Adipose tissue (tissue), 3 donors: ENCODE data around the gene SIPA1L3. TPM values are rescaled to one million over a fixed set of nuclear protein-coding genes. Genes with fewer than 3 reads are reported as not detected.

ENCODE experiments used
- H3K27ac ChIP-seq: one replicate; pipeline ENCODE4 v1.5.1; 2013; ENCODE audit warnings: low read depth, low read length
- WGBS, 3 donors: extraction: QIAGEN DNeasy Blood & Tissue Kit; methylation state at CpG; one replicate each; pipeline ENCODE4 v1.1.7; 2013; 5-methylcytosine and 5-hydroxymethylcytosine counted together
- polyA plus RNA-seq, 3 donors: library from polyadenylated mRNA; stranded (reverse); fragments of 200-250 nt; gene quantifications; one replicate each; pipeline ENCODE4 v1.2.3, GENCODE V29; 2013
- donor health status: healthy with polysubstance abuse.
- donor health status: Bipolar disorder and iron deficiency.
- donor health status: healthy.

SIPA1L3 gene
- polyA plus RNA-seq, 3 donors = 2.5 to 7.1 (median 3.3) TPM

DNA sequence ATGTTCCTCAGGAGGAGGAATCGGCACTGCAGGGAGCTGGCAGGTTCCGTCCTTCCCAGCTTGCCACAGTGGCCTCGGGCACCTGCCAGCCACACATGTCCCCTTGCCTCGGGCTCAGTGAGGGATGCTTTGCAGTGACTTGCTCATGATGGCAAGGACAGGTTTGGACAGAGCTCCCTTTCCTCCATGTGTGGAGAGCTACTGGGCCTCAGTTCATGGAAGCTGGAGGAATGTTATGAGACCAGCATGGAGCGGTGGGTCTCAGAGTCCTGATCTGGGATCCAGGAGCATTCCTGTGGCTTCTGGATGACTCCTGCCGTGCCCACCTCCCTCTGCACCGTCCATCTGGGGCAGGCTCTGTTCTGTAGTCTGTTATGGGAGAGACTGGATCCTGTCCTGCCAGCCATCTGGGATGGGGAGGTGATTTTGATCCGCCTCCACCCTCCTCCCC, 59.2 kb downstream of the SIPA1L3 start:
- WGBS, 3 donors = 89 to 91% (median 90%) methylated on average over 8 of the region's 8 CpGs
- no peak overlapping the region for H3K27ac ChIP-seq

DNA sequence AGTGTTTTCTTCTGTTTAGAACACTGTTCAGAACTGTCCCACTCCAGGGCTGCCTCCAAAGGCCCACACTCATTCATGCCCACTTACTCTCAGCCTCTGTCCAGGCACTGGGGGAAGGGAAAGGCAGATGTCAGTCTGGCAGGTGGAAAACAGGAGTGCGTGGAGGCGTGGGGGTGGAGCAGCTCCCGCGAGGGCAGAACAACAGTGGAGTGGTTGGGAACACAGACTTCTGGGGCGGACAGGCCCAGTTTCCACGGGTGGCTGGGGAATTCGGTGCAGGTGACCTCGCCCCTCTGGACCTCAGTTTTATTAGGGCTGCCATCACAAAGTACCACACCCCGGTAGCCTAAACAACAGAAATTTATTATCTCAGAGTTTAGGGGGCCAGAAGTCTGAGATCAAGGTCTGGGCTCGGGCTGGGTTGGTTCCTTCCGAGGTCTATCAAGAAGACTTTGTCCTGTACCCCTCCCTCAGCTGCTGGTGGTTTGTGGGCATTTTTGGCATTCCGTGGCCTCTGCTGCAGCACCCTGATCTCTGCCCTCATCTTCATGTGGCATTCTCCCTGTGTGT, 59.7 kb downstream of the SIPA1L3 start:
- no peak overlapping the region for H3K27ac ChIP-seq
- WGBS, 3 donors = 72 to 76% (median 73%) methylated on average over 12 of the region's 12 CpGs

DNA sequence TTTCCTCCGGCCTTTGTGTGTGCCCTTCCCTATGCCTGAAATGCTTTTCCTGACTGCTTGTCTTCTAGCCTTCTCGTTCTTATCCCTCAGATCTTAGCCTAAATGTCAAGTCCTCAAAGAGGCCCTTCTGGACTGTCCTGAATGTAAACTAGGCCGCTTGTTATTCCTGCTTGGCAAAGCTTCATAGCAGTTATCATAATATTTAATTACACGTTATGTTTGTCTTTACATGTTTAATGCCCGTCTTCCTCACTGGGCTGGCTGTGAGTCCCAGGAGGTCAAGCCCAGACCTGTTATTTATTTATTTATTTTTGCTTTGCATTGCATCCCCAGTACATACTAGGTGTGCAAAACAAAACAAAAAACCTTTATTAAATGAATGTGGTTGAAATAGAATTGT, 62.7 kb downstream of the SIPA1L3 start:
- no peak overlapping the region for H3K27ac ChIP-seq
- WGBS, 3 donors = 62 to 96% (median 89%) methylated on average over 5 of the region's 5 CpGs

DNA sequence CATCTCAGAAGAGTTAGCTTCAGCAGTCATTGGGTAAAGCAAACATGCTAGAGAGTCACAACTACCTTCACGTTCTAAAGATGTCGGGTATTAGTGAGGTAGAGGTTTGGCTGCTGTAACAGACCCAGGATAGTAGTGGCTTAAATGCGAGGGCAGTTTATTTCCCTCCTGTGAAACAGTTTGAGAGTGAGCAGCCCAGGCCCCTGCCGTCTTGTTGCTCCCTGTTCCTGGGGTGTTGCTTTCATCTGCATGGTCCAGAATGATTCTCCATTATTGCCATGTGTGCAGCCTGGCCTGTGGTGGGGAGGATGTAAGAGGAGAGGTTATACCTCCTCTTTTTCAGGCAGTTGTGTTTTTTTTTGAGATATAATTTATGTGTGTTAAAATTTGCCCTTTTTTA, 63.7 kb downstream of the SIPA1L3 start:
- no peak overlapping the region for H3K27ac ChIP-seq
- WGBS, 3 donors = 98 to 100% (median 98%) methylated on average over 4 of the region's 4 CpGs

DNA sequence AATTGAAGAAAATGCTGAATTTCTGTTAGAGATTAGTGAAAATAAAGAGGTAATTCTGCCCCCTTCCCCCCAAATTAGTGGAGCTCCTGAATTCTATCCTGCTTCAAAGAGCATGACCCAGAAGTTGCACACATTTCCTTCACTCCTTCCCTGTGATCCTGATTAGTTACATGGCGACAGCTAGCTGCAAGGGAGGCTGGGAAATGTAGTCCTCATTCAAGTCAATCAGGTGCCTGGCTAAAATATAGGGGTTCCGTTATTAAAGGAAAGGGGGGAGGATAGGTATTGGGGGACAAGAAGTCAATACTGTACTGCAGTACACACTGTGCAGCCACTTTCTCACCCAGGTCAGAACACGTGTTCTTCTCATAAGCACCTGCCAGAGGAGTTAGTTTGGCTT, 65.8 kb downstream of the SIPA1L3 start:
- H3K27ac ChIP-seq = no peak overlapping the region
- 96 to 98% (median 97%) methylated on average over 3 of the region's 3 CpGs for WGBS, 3 donors

DNA sequence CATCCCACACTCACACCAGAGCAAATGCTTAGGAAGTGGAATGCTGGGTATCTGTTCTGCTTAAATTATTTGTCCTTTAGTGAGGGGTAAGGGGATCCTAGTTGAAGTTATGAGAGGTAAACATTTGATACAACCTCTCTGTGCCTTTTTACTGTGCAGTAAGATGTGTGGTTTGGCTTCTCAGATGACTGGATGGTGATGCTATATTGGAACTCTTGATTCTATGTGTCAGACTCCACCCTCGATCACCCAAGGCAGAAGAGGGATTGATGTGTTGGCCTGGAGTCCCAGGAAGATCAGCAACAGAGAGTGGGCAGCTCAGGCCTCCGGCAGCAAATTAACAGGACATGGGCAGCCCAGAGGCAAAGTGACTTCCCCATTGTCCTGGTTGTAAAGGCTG, 66.7 kb downstream of the SIPA1L3 start:
- 90 to 98% (median 92%) methylated on average over 2 of the region's 2 CpGs for WGBS, 3 donors
- no peak overlapping the region for H3K27ac ChIP-seq

DNA sequence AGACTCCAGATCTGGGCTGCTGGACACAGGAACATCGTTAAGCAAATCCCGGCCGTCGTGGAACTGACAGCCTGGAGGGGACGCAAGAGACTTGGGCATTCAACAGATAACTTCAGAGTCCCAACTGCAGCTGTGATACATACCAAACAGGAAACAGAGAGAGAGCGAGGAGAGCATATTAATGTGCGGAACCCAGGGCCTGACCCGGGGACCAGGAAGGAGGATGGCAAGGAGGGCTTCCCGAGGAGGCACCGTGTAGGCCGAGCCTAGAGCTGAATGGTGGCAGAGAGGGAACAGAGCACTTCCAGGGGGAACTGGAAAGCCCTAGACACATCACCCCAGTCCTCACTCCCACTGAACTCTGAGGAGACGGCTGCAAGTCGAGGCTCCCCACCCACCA, 68.1 kb downstream of the SIPA1L3 start:
- WGBS, 3 donors = 79 to 88% (median 86%) methylated on average over 13 of the region's 13 CpGs

DNA sequence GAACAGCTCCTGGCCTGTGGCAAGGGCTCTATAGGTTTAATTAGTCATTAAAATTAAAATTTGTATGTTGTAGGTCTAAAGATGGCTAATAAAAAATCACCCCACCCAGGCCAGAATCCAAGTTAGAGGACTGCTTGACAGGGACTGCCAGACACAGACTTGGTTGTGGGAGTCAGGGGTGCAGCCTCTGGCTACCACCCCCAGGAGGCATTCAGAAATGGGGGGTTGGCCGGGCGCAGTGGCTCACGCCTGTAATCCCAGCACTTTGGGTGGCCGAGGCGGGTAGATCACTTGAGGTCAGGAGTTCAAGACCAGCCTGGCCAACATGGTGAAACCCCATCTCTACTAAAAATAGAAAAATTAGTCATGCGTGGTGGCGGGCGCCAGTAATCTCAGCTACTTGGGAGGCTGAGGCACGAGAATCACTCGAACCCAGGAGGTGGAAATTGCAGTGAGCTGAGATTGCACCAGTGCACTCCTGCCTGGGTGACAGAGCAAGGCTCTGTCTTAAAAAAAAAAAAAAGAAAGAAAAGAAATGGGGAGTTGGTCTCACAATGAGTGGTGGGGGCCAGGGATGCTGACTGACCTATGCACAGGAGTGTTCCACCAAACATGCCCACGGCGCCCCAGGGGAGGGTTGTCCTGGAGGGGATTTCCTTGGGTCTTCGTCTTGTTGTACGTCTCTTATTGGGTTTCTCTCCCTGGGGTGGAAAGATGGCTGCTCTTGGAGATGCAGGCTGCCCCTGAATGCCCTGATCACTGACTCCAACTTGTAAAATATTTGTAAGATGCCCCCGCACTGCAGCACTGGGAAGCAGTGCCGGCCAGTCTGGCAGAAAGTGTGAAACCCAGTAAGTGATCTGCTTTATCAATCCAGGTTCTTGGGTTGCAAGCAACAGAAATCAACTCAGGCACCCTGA, 68.8 kb downstream of the SIPA1L3 start:
- 95 to 96% (median 95%) methylated on average over 16 of the region's 16 CpGs for WGBS, 3 donors
- H3K27ac ChIP-seq = no peak overlapping the region

More for the DNA sequence above, 68.1 kb downstream of the SIPA1L3 start:
- no peak overlapping the region for H3K27ac ChIP-seq

DNA sequence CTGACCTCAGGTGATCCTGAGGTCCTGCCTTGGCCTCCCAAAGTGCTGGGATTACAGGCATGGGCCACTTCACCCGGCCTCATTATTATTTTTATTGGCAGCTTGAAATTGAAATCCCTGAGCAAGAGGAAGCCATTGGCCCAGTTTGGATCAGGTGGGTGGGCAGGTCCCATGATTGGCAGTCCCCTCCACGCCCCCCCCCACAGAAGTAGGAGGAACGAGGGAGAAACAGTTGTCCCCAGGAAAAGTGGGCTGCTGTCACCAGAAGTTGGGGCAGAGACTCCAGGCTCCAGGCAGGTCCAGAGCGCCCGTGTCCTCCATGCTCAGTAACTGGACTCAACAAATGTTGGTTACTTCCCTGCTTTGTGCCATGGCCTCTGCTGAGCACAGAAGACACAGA, 70.4 kb downstream of the SIPA1L3 start:
- H3K27ac ChIP-seq = no peak overlapping the region
- 80 to 94% (median 83%) methylated on average over 5 of the region's 5 CpGs for WGBS, 3 donors

DNA sequence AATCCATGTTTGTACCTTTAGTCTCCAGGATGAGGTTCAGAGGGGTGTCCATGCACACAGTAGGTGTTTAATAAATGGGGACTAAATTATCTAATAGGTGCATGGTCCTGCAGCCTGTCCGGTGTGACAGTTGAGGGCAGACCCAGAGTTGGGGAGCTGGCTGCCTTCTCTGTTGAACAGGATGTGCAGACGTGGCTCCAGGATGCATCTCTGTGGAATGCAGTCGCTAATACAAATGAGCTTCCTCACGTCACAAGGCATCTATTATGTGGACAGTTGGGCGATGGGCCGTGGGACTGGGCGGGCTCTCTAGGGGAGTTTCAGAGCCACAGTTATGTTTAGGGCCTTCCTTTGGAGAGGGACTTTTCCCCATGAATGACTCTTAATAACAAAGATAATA, 71.0 kb downstream of the SIPA1L3 start:
- no peak overlapping the region for H3K27ac ChIP-seq
- WGBS, 3 donors = 47 to 60% (median 49%) methylated on average over 7 of the region's 7 CpGs

DNA sequence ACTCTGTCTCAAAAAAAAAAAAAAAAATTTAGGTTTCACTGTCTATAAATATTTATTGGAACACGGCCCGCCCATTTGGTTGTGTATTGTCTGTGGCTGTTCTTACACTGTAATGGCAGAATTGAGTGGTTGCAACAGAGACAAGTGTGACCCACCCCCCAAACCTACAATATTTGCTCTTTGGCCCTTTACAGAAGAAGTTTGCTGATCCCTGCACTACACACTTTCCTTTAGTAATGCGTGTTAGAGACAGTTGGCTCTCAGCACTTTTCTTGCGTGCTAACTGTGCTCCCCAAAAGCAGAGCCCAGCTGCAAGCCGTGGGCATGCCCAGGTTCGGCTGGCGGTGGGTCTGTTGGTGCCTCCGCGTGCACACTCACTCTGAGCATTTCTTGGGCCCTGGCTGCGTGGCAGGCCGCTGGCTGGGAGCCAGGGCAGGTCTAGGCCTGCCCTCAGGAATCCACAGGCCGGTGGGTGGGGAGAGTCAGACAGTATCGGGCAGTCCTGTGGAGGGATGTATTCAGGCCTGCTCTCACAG, 72.6 kb downstream of the SIPA1L3 start:
- H3K27ac ChIP-seq = no peak overlapping the region
- 53 to 81% (median 78%) methylated on average over 13 of the region's 13 CpGs for WGBS, 3 donors

DNA sequence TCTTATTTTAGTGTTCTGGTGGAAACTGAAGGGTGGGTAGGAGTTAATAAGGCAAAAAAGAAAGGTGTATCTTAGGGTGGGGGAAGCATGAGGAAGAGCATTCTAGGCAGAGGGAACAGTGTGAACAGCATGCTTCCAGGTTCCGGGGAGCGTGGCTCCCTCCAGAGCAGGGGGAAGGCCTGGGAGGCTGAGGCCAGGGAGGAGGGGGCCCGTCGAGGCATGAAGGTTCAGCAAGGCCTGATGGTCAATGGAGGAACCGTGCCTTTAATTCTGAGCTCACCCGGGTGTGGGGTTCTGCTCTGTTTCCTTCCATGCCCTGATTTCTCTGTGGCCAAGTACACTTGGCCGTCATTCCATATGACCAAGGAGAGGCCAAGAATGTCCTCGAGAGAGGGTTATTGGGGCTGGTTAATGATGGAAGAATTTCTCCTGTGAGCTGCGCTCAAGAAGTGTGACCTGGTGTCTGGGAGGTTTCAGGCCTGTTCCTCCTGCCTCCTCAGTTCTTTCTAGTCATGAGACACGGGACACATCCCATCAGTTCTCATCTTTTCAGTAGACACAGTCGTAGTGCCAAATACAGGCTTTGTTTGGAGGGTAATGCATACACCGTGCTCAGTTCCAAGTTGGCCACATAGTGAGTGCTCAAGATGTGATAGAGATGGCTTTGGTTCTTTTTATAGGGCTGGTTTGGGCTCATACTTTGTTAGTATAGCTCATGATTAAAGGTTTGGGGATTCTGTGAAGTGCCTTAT, 73.6 kb downstream of the SIPA1L3 start:
- WGBS, 3 donors = 70 to 79% (median 74%) methylated on average over 12 of the region's 12 CpGs
- no peak overlapping the region for H3K27ac ChIP-seq

DNA sequence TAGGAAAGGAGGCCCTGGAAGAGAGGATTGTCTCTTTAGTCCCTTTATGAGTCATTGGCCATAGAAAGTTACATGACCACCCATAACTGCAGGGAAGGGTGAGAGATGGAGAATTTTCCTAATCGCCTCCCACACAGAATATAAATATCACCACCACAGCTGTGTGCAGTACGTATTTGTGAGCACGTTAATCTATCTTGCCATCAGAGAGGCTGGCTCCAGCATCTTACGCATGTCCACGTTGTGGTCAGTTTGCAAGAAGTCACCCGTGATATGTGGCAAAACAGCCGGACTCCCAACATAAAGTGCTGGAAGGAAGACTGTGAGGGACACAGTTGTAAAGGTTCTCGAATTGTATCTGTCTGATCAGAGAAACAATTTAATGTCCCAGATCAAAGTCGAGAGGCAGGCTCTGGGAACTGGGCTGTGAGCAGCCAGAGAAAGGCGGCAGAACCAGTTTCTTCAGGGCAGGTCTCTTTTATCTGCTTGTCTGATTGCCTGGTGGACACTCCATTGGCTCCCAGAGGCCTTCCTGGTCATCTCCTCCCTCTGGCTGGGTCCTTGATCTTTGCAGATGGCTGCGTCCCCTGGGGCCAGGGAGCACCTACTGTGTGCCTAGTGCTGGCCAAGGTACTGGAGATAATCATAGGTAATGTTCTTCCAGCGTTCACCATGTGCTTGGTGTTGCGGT, 74.9 kb downstream of the SIPA1L3 start:
- no peak overlapping the region for H3K27ac ChIP-seq
- 47 to 87% (median 84%) methylated on average over 13 of the region's 13 CpGs for WGBS, 3 donors

DNA sequence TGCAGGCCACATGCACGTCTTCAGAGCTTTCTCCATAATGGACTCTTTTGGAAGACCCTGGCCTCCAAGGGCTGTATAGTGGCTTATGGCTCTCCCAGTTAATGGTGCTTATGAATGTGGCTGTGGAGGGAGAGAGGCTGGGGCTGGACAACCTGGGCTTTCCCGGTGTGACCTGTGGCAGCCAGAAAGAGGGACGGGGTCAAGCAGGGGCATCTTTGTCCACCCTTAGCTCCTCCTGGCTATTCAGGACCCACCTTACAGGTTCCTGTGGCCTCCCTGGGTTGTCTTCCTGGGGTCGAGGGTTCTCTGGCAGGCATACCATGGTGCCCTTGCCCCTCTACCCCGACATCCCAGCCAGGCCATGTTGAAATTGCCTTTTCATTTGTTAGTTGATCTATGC, 75.6 kb downstream of the SIPA1L3 start:
- H3K27ac ChIP-seq = no peak overlapping the region
- WGBS, 3 donors = 96 to 98% (median 97%) methylated on average over 5 of the region's 5 CpGs

DNA sequence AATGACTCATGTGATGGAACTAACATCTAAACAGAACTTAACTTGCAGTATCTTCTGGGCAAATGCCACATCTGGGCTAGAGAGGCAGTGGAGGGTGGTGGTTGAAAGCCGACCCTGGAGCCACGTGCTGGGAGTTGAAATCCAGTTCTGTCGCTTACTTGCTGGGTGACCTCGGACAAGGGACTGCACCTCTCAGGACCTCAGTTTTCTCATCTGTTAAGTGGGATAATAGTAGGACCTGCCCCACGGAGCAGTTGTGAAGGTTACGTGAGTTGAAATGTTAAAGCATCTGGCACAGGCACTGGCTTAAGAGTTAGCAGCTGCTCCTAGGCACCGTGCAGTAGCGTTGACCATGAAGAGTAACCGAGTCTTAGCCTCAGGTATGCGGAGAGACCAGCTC, 76.1 kb downstream of the SIPA1L3 start:
- WGBS, 3 donors = 85 to 87% (median 86%) methylated on average over 10 of the region's 10 CpGs
- no peak overlapping the region for H3K27ac ChIP-seq

DNA sequence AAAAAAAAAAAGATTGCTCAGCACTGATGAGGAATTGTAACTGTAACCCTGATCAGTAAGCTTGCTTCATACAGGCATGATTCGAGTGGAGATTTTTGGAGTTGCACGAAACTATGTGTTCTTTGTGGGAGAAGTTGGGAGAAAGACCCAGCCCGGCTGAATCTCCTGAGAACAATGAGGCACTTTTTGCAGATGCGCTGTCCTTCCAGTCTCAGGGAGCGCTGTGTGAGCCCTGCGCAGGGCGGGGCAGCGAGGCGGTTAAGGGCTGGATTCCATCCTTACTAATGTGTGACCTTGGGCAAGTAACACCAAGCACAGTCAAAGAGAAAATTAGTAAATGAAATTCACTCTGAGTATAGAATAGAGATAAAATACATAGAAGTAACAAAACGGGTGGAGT, 76.9 kb downstream of the SIPA1L3 start:
- H3K27ac ChIP-seq = no peak overlapping the region
- 89 to 94% (median 89%) methylated on average over 10 of the region's 10 CpGs for WGBS, 3 donors

DNA sequence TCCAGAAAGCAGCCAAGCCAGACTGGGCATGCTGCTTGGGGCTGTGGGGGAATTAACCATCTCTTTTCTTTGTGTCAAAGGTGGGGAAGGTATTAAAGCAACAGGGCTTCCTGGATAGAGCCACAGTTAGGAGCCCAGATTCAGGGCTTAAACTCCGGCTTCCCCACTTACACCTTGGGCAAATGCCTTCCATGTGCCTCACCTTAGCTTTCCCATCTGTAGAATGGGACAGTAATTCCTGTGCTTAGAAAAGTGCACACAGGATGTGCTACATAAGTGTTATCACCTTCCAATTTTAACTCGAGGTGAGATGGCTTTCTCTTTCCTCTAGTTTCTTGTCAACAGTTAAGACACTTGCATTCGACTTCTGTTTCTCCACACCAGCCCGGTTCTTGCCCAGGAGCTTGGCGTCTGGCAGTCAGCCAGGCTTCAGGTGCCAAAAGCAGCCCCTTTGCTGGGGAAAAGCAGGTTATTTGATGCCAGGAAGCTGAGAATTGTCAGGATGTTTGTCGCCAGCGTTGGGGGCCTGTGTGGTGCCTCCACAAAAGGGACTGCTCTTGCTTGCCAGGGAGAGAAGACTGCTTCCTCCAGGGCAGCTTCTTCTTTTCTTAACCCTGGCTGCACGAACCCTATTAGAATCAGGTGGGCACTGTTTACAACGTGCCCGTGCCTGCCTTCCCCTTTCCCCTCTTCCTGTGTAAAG, 79.2 kb downstream of the SIPA1L3 start:
- 40 to 53% (median 40%) methylated on average over 10 of the region's 10 CpGs for WGBS, 3 donors

More for the DNA sequence above, 79.2 kb downstream of the SIPA1L3 start:
- no peak overlapping the region for H3K27ac ChIP-seq
